Heart left ventricle (tissue), 16 donors: Measurements from ENCODE around the gene STYXL1. TPM values are rescaled to one million over a fixed set of nuclear protein-coding genes. Genes with fewer than 3 reads are reported as not detected.

Source experiments
- ATAC-seq, 4 donors: fragments of 200-7000 bp; cut with Tn5 transposase; one replicate each; pipeline ENCODE4 v1.9.1; 2020 to 2022; ENCODE audit warnings: moderate library complexity in 4 of 4, mild to moderate bottlenecking in 3 of 4, moderate number of reproducible peaks in 1 of 4
- DNase-seq, 5 donors: peaks; one replicate each; pipeline ENCODE4 v3.0.0-alpha.2; 2020
- H3K27ac ChIP-seq, 12 donors: fragments of 200-600 bp; sonication (generic) in 4 of 12; one replicate each; pipeline versions ENCODE4 v1.5.0 to v1.8.0; 2016 to 2022; ENCODE audit warnings: mild to moderate bottlenecking in 2 of 12
- H3K27me3 ChIP-seq, 9 donors: fragments of 200-600 bp; sonication (generic) in 2 of 9; one replicate each; pipeline versions ENCODE4 v1.5.1 to v1.8.0; 2016 to 2022; ENCODE audit warnings: mild to moderate bottlenecking in 3 of 9
- H3K36me3 ChIP-seq, 9 donors: fragments of 200-600 bp; sonication (generic) in 2 of 9; one replicate each; pipeline versions ENCODE4 v1.5.0 to v1.8.0; 2018 to 2022; ENCODE audit warnings: mild to moderate bottlenecking in 2 of 9
- H3K4me1 ChIP-seq, 12 donors: fragments of 200-600 bp; sonication (generic) in 4 of 12; one replicate each; pipeline versions ENCODE4 v1.5.0 to v1.8.0; 2016 to 2022; ENCODE audit warnings: mild to moderate bottlenecking in 3 of 12
- H3K4me3 ChIP-seq, 12 donors: fragments of 200-600 bp; sonication (generic) in 4 of 12; one replicate each; pipeline versions ENCODE4 v1.5.0 to v1.8.0; 2017 to 2022; ENCODE audit warnings: mild to moderate bottlenecking in 9 of 12, moderate library complexity in 4 of 12
- H3K9me3 ChIP-seq, 12 donors: fragments of 200-600 bp; sonication (generic) in 4 of 12; one replicate each; pipeline versions ENCODE4 v1.5.0 to v1.8.0; 2016 to 2022; ENCODE audit warnings: mild to moderate bottlenecking in 1 of 12
- CTCF ChIP-seq, 12 donors: fragments of 200-600 bp; sonication (generic) in 4 of 12; IDR thresholded peaks; one replicate each; pipeline versions ENCODE4 v1.5.0 to v1.8.0; 2018 to 2022; ENCODE audit warnings: antibody characterized with exemption in 12 of 12, mild to moderate bottlenecking in 5 of 12
- POLR2A ChIP-seq, 2 donors: fragments of 450-650 bp; IDR thresholded peaks; one replicate each; pipeline ENCODE4 v1.6.1; 2017; ENCODE audit warnings: antibody characterized with exemption in 2 of 2, mild to moderate bottlenecking in 2 of 2, moderate library complexity in 2 of 2
- WGBS, 4 donors: extraction: QIAGEN DNeasy Blood & Tissue Kit in 2 of 4; methylation state at CpG; one replicate each; pipeline versions ENCODE4 v1.1.5 to v1.1.7; 2013 to 2018; 5-methylcytosine and 5-hydroxymethylcytosine counted together
- intact Hi-C, 10 donors: fragments of 100-400 bp; cut with DNase I; formaldehyde crosslinking; loops; one replicate each; pipeline versions ENCODE4 v1.11.1 to v1.14.2; 2022
- polyA plus RNA-seq, 2 donors: library from polyadenylated mRNA; stranded (reverse); fragments of 200-250 nt; gene quantifications; one replicate each; pipeline ENCODE4 v1.2.3, GENCODE V29; 2013
- total RNA-seq, 9 donors: library from RNA; depleted of rRNA in 2 of 9; stranded (reverse); fragments of >200 nt in 2 of 9; fragmentation: NEBNext Ultra II Directional in 3 of 9; extraction: Animal tissue kit (Norgen Biotek cat#: 25700) in 3 of 9; gene quantifications; one replicate each; pipeline versions ENCODE4 v1.1.0 to v1.2.4, GENCODE V29; 2016 to 2023
- donor health status: ischemic (EF 13 %, LVEDD 7.1; RV severe dilation, severe dysfunction).
- donor health status: healthy with polysubstance abuse.
- donor health status: DM: no; HTN: yes; CAD: no.
- donor health status: DM: no; HTN: no; CAD: no.
- donor health status: ischemic (EF 25% LVEDD 6.9; RV normal size, moderate dysfunction).
- donor health status: ischemic (EF 25% LVEDD 5.7; RV mildly dilated, moderate dysfunction).
- donor health status: healthy.
- donor health status: DM: yes; HTN: yes; CAD: no.
- donor health status: ischemic (EF 35%, LVEDD 5.7; RV mildly dilated, moderate dysfunction).
- donor health status: nonischemic (EF 11% LVEDD 7.7; RV severe dilation, severe dysfunction).
- donor health status: DM: yes; HTN: yes; CAD: no.
- donor health status: PGD.
- donor health status: ischemic (EF 29% LVEDD 5.4; RV normal size, mild dysfunction).
- donor health status: nonischemic (EF 23%, LVEDD 6.1; RV moderate dilation, normal function).

Gene STYXL1
- total and polyA plus RNA-seq, 11 donors = 7.9 to 44.3 (median 19.1) TPM

GRCh38 chr7:75953931-75954330 lies 93.9 kb downstream of the STYXL1 start:
- no peaks in the 10 kb centered on the region for H3K9me3 ChIP-seq
- peak overlapping the region in 1 of 12 donors; percentile 86 for H3K27ac ChIP-seq
- WGBS, 4 donors = 86 to 94% (median 90%) methylated on average over 11 of the region's 11 CpGs
- ATAC-seq (no peak), DNase-seq (peak in 1 of 5 donors; percentile 13)
- peaks cover 0 to 34% (median 16%) of the 10 kb centered on the region in 12 donors for H3K4me1 ChIP-seq
- H3K4me3 ChIP-seq = peak overlapping the region in 1 of 12 donors; percentile 2
- TF ChIP-seq POLR2A (IDR thresholded peaks at IDR 0.05) (no peak), CTCF (IDR thresholded peaks at IDR 0.05) (no peak)
- intact Hi-C loops = loop anchor here in 1 of 10 donors (10.0 kb wide), 1 partner anchor 61 kb away; no protein-coding TSS in a partner anchor
- no peaks in the 10 kb centered on the region for H3K27me3 ChIP-seq
- peaks cover 0 to 55% (median 44%) of the 10 kb centered on the region in 9 donors for H3K36me3 ChIP-seq

GRCh38 chr7:75953431-75953830 lies 94.4 kb downstream of the STYXL1 start:
- peak overlapping the region in 1 of 12 donors; percentile 86 for H3K27ac ChIP-seq
- H3K27me3 ChIP-seq = no peaks in the 10 kb centered on the region
- H3K4me1 ChIP-seq = peaks cover 0 to 34% (median 16%) of the 10 kb centered on the region in 12 donors
- WGBS, 4 donors = 86 to 95% (median 89%) methylated on average over 7 of the region's 7 CpGs
- H3K36me3 ChIP-seq = peaks cover 0 to 50% (median 42%) of the 10 kb centered on the region in 9 donors
- no peaks in the 10 kb centered on the region for H3K9me3 ChIP-seq
- DNase-seq = peak in 1 of 5 donors; percentile 26
- intact Hi-C loops = loop anchor here in 1 of 10 donors (10.0 kb wide), 1 partner anchor 61 kb away; no protein-coding TSS in a partner anchor
- no peak for ATAC-seq
- H3K4me3 ChIP-seq = peak overlapping the region in 1 of 12 donors; percentile 2
- TF ChIP-seq POLR2A (IDR thresholded peaks at IDR 0.05) (no peak), CTCF (IDR thresholded peaks at IDR 0.05) (no peak)

- Histone ChIP-seq H3K27ac (peak overlapping the region in 11 of 12 donors; percentile 46 to 93 (median 75)), H3K4me3 (no peak overlapping the region), H3K9me3 (no peaks in the 10 kb centered on the region), H3K4me1 (peaks cover 0 to 37% (median 19%) of the 10 kb centered on the region in 12 donors), H3K27me3 (no peaks in the 10 kb centered on the region), H3K36me3 (peaks cover 0 to 37% (median 27%) of the 10 kb centered on the region in 9 donors)
- WGBS, 4 donors = 66 to 73% (median 68%) methylated on average over 5 of the region's 5 CpGs
- TF ChIP-seq POLR2A (IDR thresholded peaks at IDR 0.05) (no peak), CTCF (IDR thresholded peaks at IDR 0.05) (no peak)
- ATAC-seq (peak; percentile 57 to 83 (median 81)), DNase-seq (peak in 3 of 5 donors; percentile 32 to 82 (median 57))
- intact Hi-C loops = loop anchor here in 2 of 10 donors (2.0 to 10.0 kb wide), 2 partner anchors 37 to 63 kb away; partner anchors contain the start of gene POR (in 1 of the 2)
Measured at GRCh38 chr7:75951506-75951905, 96.3 kb downstream of the STYXL1 start.

- Histone ChIP-seq H3K9me3 (no peaks in the 10 kb centered on the region), H3K4me1 (peaks cover 0 to 50% (median 27%) of the 10 kb centered on the region in 12 donors), H3K4me3 (no peak overlapping the region), H3K27me3 (no peaks in the 10 kb centered on the region), H3K27ac (peak overlapping the region; percentile 0 to 93 (median 74)), H3K36me3 (peaks cover 0 to 24% (median 14%) of the 10 kb centered on the region in 9 donors)
- DNase-seq (peak in 4 of 5 donors; percentile 41 to 85 (median 45)), ATAC-seq (peak; percentile 54 to 86 (median 78))
- 41 to 68% (median 52%) methylated on average over 15 of the region's 15 CpGs for WGBS, 4 donors
- intact Hi-C loops = loop anchor here in 2 of 10 donors (2.0 to 10.0 kb wide), 2 partner anchors 35 to 65 kb away; partner anchors contain the start of gene POR (in 1 of the 2)
- TF ChIP-seq CTCF (IDR thresholded peaks at IDR 0.05) (peak in 3 of 12 donors; percentile 5 to 52 (median 13)), POLR2A (IDR thresholded peaks at IDR 0.05) (peak in 1 of 2 donors; percentile 40)
Measured at GRCh38 chr7:75950111-75950681, 97.6 kb downstream of the STYXL1 start.
